HL-60 (cell line): ENCODE measurements around the gene FN3KRP.
"Not testable (repeated sequence)": the region's sequence is repeated elsewhere in the genome, so short reads cannot be mapped to it uniquely, and the experiment has no call there.

Experiments used
- DNase-seq, 2 experiments: peaks; one replicate each; pipeline ENCODE4 v3.0.0-alpha.2; 2010 to 2020; ENCODE audit warnings: low read depth in 1 of 2, low spot score in 1 of 2
- H3K27ac ChIP-seq: fragments of 250-450 bp; sonication (Bioruptor Pico); replicated peaks from 2 replicates; pipeline ENCODE4 v1.5.1; 2020; ENCODE audit warnings: mild to moderate bottlenecking, moderate library complexity
- H3K27me3 ChIP-seq: fragments of 250-450 bp; sonication (Bioruptor Pico); 2 replicates; pipeline ENCODE4 v1.5.1; 2021; ENCODE audit warnings: mild to moderate bottlenecking, moderate library complexity; ENCODE audit not compliant: insufficient read depth, poor library complexity, severe bottlenecking
- H3K4me3 ChIP-seq: replicated peaks from 2 replicates; pipeline ENCODE4 v1.5.1; 2011; ENCODE audit warnings: mild to moderate bottlenecking, control low read depth, low read length; ENCODE audit not compliant: insufficient read depth
- CTCF ChIP-seq: IDR thresholded peaks from one replicate; pipeline ENCODE4 v1.5.1; 2011; ENCODE audit warnings: low read length, control low read depth, inconsistent platforms; ENCODE audit not compliant: insufficient read depth
- GABPA ChIP-seq: IDR thresholded peaks from 2 replicates; pipeline ENCODE4 v1.6.1; 2012; ENCODE audit warnings: low read depth
- POLR2AphosphoS5 ChIP-seq: IDR thresholded peaks from 2 replicates; pipeline ENCODE4 v1.6.1; 2012; ENCODE audit warnings: low read depth
- SPI1 ChIP-seq: IDR thresholded peaks from 2 replicates; pipeline ENCODE4 v1.6.1; 2012; ENCODE audit warnings: low read depth, mild to moderate bottlenecking, borderline replicate concordance
- TF ChIP-seq, protein P1 (sequence below): IDR thresholded peaks from 2 replicates; pipeline ENCODE4 v1.6.1; 2012; ENCODE audit warnings: low read depth; ENCODE audit not compliant: insufficient replicate concordance

The FN3KRP gene

GRCh38 chr17:82740906-82741759, 24.6 kb downstream of the FN3KRP start:
- TF ChIP-seq, protein P1, sequence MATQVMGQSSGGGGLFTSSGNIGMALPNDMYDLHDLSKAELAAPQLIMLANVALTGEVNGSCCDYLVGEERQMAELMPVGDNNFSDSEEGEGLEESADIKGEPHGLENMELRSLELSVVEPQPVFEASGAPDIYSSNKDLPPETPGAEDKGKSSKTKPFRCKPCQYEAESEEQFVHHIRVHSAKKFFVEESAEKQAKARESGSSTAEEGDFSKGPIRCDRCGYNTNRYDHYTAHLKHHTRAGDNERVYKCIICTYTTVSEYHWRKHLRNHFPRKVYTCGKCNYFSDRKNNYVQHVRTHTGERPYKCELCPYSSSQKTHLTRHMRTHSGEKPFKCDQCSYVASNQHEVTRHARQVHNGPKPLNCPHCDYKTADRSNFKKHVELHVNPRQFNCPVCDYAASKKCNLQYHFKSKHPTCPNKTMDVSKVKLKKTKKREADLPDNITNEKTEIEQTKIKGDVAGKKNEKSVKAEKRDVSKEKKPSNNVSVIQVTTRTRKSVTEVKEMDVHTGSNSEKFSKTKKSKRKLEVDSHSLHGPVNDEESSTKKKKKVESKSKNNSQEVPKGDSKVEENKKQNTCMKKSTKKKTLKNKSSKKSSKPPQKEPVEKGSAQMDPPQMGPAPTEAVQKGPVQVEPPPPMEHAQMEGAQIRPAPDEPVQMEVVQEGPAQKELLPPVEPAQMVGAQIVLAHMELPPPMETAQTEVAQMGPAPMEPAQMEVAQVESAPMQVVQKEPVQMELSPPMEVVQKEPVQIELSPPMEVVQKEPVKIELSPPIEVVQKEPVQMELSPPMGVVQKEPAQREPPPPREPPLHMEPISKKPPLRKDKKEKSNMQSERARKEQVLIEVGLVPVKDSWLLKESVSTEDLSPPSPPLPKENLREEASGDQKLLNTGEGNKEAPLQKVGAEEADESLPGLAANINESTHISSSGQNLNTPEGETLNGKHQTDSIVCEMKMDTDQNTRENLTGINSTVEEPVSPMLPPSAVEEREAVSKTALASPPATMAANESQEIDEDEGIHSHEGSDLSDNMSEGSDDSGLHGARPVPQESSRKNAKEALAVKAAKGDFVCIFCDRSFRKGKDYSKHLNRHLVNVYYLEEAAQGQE, result no peak
- TF ChIP-seq CTCF (no peak), POLR2AphosphoS5 (no peak), GABPA (no peak), SPI1 (no peak)
- no peak overlapping the region for H3K4me3 ChIP-seq
- no peak overlapping the region for H3K27ac ChIP-seq
- no peaks in the 10 kb centered on the region for H3K27me3 ChIP-seq
- no peak for DNase-seq

DNA sequence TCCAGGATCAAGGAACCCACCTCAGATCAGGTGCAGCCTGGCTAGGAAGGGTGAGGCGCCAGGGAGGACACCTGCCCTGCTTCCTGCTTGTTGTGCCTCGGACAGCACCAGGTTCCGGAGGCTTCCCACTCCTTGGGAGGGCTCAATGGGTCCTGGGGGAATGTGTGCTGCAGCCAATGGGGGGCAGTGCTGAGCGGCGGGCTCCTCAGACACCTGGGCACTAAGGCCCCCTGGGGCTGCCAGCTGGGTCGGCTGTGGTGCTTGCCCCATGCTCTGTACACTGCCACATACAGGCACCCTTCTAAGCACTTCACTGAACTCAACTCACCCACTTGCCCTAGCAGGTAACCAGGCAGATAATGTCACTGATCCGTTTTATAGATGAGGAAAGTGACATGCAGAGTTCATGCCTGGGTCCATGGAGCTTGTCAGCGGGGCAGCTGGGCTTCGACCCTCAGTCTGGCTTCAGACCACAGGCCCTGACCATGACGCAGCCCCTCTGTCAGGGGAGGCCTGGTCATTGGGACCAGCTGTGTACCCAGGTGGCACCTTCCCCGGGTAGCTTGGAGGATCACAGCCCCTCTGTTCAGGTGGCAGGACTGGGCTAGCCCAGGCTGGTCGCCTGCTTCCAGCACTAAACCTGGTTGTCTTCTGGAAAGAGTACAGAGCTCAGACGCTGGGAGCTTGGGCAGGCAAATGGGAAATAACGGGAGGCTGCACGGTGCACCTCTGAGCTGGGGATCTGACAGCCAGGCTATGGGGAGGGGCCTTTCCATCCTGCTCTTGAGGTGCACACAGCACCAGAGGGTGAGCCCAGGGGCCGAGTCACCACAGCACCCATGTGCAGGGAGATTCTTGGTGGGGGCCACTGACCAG, 27.1 kb downstream of the FN3KRP start:
- Histone ChIP-seq H3K4me3 (no peak overlapping the region), H3K27ac (no peak overlapping the region), H3K27me3 (no peaks in the 10 kb centered on the region)
- DNase-seq, result no peak
- TF ChIP-seq SPI1 (no peak), POLR2AphosphoS5 (no peak)

GRCh38 chr17:82744736-82745135, 28.2 kb downstream of the FN3KRP start:
- not testable (repeated sequence) for H3K27ac ChIP-seq, H3K27me3 ChIP-seq, H3K4me3 ChIP-seq, DNase-seq

GRCh38 chr17:82745524-82745923, 29.0 kb downstream of the FN3KRP start:
- Histone ChIP-seq H3K27ac (no peak overlapping the region), H3K4me3 (no peak overlapping the region), H3K27me3 (no peaks in the 10 kb centered on the region)
- TF ChIP-seq SPI1 (no peak), CTCF (no peak), POLR2AphosphoS5 (no peak), GABPA (no peak)
- TF ChIP-seq, protein P1, result no peak
- no peak for DNase-seq
